Measurements from ENCODE around the gene UBE2K. TPM values are rescaled to one million over a fixed set of nuclear protein-coding genes. Genes with fewer than 3 reads are reported as not detected.

Gene UBE2K, protein sequence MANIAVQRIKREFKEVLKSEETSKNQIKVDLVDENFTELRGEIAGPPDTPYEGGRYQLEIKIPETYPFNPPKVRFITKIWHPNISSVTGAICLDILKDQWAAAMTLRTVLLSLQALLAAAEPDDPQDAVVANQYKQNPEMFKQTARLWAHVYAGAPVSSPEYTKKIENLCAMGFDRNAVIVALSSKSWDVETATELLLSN
- total RNA-seq = 18.6 and 20.0 TPM in 2 replicates

DNA sequence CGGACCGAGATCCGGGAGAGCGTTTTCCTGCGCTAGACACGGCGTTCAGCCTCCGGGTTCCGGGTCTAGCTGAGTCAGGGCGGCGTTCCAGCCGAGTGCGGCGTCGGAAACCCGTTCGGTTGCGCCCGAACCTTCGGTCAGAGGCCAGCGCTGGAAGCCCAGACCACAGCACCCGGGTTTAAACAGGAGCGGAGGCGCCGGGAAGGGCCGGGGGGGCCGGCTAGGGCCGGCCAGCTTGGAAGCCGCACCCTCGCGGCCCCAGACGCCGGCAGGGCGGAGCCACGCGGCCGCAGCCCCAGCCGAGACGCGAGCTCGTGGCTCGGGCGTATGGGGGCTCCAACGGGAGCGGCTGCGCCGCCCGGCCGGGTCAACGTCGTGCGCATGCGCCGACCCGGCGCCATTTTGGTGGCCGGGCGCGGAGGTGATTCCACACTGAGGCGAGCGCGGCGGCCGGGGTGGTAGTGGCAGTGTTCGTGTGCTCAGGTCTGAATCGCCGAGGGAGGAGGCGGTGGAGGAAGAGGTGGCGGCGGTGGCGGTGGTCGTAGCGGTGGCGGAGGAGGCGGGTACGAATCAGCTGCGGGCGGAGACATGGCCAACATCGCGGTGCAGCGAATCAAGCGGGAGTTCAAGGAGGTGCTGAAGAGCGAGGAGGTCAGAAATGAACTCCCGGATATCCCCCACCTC lies at the start of gene UBE2K:
Gene UBE2K, plus strand, starts transcription at position 397 of the 684 bp plus-strand sequence. Its CDS starts 192 bp downstream, at position 589.

Other genes with a start within 250 kb of the UBE2K start
- gene RPL9, start 239.2 kb upstream of the UBE2K start, total RNA-seq = 2,223 and 2,556 TPM in 2 replicates
- 6.1 and 7.2 TPM in 2 replicates for gene LIAS, start 239.1 kb upstream of the UBE2K start, total RNA-seq
- 74.4 and 112 TPM in 2 replicates for gene UGDH, start 170.7 kb upstream of the UBE2K start, total RNA-seq
- 10.9 and 17.4 TPM in 2 replicates for gene SMIM14, start 59.3 kb upstream of the UBE2K start, total RNA-seq

Measured in endothelial cell of coronary artery (primary cell).